PFSK-1 (cell line): Measurements from ENCODE around the gene USP17L24.
"Not testable (repeated sequence)": the region's sequence is repeated elsewhere in the genome, so short reads cannot be mapped to it uniquely, and the experiment has no call there.

Experiments
- POLR2AphosphoS5 ChIP-seq: IDR thresholded peaks from 2 replicates; pipeline ENCODE4 v1.6.1; 2012; ENCODE audit warnings: low read depth, mild to moderate bottlenecking, control low read depth, low read length, moderate library complexity
- SIN3A ChIP-seq: IDR thresholded peaks from 2 replicates; pipeline ENCODE4 v1.6.1; 2012; ENCODE audit warnings: mild to moderate bottlenecking, low read length, moderate library complexity, borderline replicate concordance; ENCODE audit not compliant: insufficient read depth
- TAF1 ChIP-seq: IDR thresholded peaks from 2 replicates; pipeline ENCODE4 v1.6.1; 2012; ENCODE audit warnings: low read length, control low read depth, borderline replicate concordance; ENCODE audit not compliant: insufficient read depth
- TF ChIP-seq, protein P1 (sequence below), 2 experiments: IDR thresholded peaks; 2 replicates each; pipeline versions ENCODE4 v1.6.1 to v1.8.0; 2011 to 2012; ENCODE audit warnings: low read depth in 2 of 2, low read length in 2 of 2, control low read depth in 1 of 2, inconsistent platforms in 1 of 2, mild to moderate bottlenecking in 1 of 2, moderate library complexity in 1 of 2; ENCODE audit not compliant: insufficient read depth in 1 of 2

DNA sequence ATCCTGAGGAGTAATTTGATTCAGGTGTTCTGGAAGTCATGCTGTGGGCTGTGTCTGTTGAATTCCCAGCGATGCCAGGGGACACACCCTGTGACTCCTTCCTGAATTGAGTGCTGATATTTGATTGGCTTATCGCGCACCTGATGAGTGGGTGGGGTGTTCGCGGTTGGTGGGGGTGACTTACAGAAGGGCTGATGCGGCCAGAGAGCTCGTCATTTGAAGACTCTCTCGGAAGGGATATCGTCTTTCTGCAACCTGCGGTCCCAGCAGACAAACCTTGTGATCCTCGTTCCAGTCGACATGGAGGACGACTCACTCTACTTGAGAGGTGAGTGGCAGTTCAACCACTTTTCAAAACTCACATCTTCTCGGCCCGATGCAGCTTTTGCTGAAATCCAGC, 9.4 kb downstream of the USP17L24 start, which contains the start of gene USP17L26:
- not testable (repeated sequence) for TF ChIP-seq POLR2AphosphoS5, TAF1, SIN3A
- TF ChIP-seq, protein P1, sequence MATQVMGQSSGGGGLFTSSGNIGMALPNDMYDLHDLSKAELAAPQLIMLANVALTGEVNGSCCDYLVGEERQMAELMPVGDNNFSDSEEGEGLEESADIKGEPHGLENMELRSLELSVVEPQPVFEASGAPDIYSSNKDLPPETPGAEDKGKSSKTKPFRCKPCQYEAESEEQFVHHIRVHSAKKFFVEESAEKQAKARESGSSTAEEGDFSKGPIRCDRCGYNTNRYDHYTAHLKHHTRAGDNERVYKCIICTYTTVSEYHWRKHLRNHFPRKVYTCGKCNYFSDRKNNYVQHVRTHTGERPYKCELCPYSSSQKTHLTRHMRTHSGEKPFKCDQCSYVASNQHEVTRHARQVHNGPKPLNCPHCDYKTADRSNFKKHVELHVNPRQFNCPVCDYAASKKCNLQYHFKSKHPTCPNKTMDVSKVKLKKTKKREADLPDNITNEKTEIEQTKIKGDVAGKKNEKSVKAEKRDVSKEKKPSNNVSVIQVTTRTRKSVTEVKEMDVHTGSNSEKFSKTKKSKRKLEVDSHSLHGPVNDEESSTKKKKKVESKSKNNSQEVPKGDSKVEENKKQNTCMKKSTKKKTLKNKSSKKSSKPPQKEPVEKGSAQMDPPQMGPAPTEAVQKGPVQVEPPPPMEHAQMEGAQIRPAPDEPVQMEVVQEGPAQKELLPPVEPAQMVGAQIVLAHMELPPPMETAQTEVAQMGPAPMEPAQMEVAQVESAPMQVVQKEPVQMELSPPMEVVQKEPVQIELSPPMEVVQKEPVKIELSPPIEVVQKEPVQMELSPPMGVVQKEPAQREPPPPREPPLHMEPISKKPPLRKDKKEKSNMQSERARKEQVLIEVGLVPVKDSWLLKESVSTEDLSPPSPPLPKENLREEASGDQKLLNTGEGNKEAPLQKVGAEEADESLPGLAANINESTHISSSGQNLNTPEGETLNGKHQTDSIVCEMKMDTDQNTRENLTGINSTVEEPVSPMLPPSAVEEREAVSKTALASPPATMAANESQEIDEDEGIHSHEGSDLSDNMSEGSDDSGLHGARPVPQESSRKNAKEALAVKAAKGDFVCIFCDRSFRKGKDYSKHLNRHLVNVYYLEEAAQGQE (IDR thresholded peaks at IDR 0.05; ENCODE audit: insufficient read depth in 1 of 2, low read depth in 2 of 2, low read length in 2 of 2), result not testable (repeated sequence)
